ENCODE data around the gene LMCD1.

DNA sequence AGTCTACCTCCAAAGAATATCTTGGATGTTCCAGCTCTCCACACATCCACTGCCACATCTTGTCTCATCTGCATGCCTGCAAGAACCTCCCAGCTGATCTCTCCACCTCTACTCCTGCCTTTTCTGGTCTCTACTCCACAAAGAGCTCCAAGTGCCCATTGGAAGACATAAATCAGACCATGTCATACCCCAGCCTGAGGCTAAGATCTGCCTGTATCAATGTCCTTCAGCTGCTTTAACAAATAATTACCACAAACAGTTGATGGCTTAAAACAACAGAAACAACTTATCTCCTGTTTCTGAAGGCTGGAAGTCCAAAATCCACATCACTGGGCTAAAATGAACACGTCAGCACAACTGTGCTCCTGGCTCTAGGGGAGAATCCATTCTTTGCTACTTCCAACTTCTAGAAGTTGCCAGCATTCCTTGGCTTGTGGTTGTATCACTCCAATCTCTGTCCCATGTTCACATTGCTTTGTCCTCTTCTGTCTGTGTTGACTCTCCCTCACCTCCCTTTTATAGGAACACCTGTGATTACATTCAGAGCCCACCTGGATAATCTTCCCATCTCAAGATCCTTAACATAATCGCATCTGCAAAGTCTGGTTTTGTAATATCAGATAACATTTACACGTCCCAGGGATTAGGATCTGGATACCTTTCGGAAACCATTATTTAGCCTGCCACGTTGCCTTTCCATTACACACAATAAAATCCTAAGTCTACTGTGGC is 17.0 kb upstream of the LMCD1 start:
- no peak for TF ChIP-seq POLR2AphosphoS5 (IDR thresholded peaks at IDR 0.05; ENCODE audit: borderline replicate concordance, low read depth, low read length)
- no peak for TF ChIP-seq EZH2 (IDR thresholded peaks at IDR 0.05)

All from SK-N-MC (cell line).